GM19023 (cell line): ENCODE data around the gene SEC16B.

ENCODE experiments used
- ATAC-seq: cut with Tn5 transposase; IDR thresholded peaks from one replicate; pipeline ENCODE4 v1.9.1; 2021; ENCODE audit warnings: mild to moderate bottlenecking, moderate library complexity; ENCODE audit not compliant: unreplicated experiment

The SEC16B gene

GRCh38 chr1:177913762-177914540, 55.9 kb downstream of the SEC16B start:
- ATAC-seq, result no peak

- no peak for ATAC-seq
Observed at GRCh38 chr1:177912991-177913390, 56.9 kb downstream of the SEC16B start.

- ATAC-seq, result no peak
Observed at GRCh38 chr1:177909416-177909815, 60.4 kb downstream of the SEC16B start.

GRCh38 chr1:177907000-177907399, 62.9 kb downstream of the SEC16B start:
- ATAC-seq, result no peak

- no peak for ATAC-seq
Observed at GRCh38 chr1:177905686-177906085, 64.2 kb downstream of the SEC16B start.

GRCh38 chr1:177902266-177902665, 67.6 kb downstream of the SEC16B start:
- no peak for ATAC-seq

GRCh38 chr1:177897998-177898654, 71.7 kb downstream of the SEC16B start:
- no peak for ATAC-seq

- ATAC-seq, result no peak
Observed at GRCh38 chr1:177897281-177897997, 72.4 kb downstream of the SEC16B start.
